Measurements from ENCODE around the gene SCUBE2. TPM values are rescaled to one million over a fixed set of nuclear protein-coding genes. Genes with fewer than 3 reads are reported as not detected.

Gene SCUBE2
- total RNA-seq, 3 donors from 2014 or later (not counting 1 experiment from before 2014, with no cell fraction given) = not detected

- Histone ChIP-seq H3K9me3 (ENCODE audit: control insufficient read depth, insufficient read depth, low read length) (no peaks in the 10 kb centered on the region), H3K27me3 (ENCODE audit: control insufficient read depth, insufficient read depth, low read length) (no peaks in the 10 kb centered on the region), H3K36me3 (ENCODE audit: control insufficient read depth, insufficient read depth, low read length) (no peaks in the 10 kb centered on the region), H3K4me3 (ENCODE audit: low read length) (no peak overlapping the region), H3K27ac (ENCODE audit: low read length) (no peak overlapping the region), H3K4me1 (ENCODE audit: control insufficient read depth, insufficient read depth, low read length) (no peaks in the 10 kb centered on the region)
- no peak for ATAC-seq
- H3K27me3 Mint-ChIP-seq (ENCODE audit: low read depth in 2 of 2) = peaks cover 8 to 25% of the 10 kb centered on the region in 2 donors
- H3K27ac Mint-ChIP-seq = no peak overlapping the region
- intact Hi-C loops (cut with micrococcal nuclease) = no loop called here
- H3K36me3 Mint-ChIP-seq = no peaks in the 10 kb centered on the region
- no peak overlapping the region for H3K4me3 Mint-ChIP-seq
- no peak for DNase-seq
- H3K4me1 Mint-ChIP-seq = no peaks in the 10 kb centered on the region
- H3K9me3 Mint-ChIP-seq = no peaks in the 10 kb centered on the region
- 88% methylated on average over 8 of the region's 8 CpGs for WGBS (ENCODE audit: insufficient coverage)
- no peak for TF ChIP-seq CTCF (IDR thresholded peaks at IDR 0.05)
Observed at GRCh38 chr11:9069256-9069655, 22.1 kb downstream of the SCUBE2 start.

GRCh38 chr11:9066433-9066925 is 24.9 kb downstream of the SCUBE2 start:
- Histone ChIP-seq H3K4me3 (ENCODE audit: low read length) (no peak overlapping the region), H3K36me3 (ENCODE audit: control insufficient read depth, insufficient read depth, low read length) (no peaks in the 10 kb centered on the region), H3K27ac (ENCODE audit: low read length) (no peak overlapping the region), H3K9me3 (ENCODE audit: control insufficient read depth, insufficient read depth, low read length) (no peaks in the 10 kb centered on the region), H3K4me1 (ENCODE audit: control insufficient read depth, insufficient read depth, low read length) (no peaks in the 10 kb centered on the region), H3K27me3 (ENCODE audit: control insufficient read depth, insufficient read depth, low read length) (no peaks in the 10 kb centered on the region)
- intact Hi-C loops (cut with micrococcal nuclease) = no loop called here
- ATAC-seq (no peak), DNase-seq (no peak)
- WGBS (ENCODE audit: insufficient coverage) = 93% methylated on average over 5 of the region's 5 CpGs
- no peak for TF ChIP-seq CTCF (IDR thresholded peaks at IDR 0.05)
- Mint-ChIP-seq H3K27me3 (ENCODE audit: low read depth in 2 of 2) (peaks cover 8 to 13% of the 10 kb centered on the region in 2 donors), H3K4me1 (no peaks in the 10 kb centered on the region), H3K36me3 (no peaks in the 10 kb centered on the region), H3K4me3 (no peak overlapping the region), H3K9me3 (no peaks in the 10 kb centered on the region), H3K27ac (no peak overlapping the region)

GRCh38 chr11:9065607-9066432 is 25.6 kb downstream of the SCUBE2 start:
- WGBS (ENCODE audit: insufficient coverage) = 85% methylated on average over 13 of the region's 15 CpGs
- ATAC-seq = no peak
- no peaks in the 10 kb centered on the region for H3K9me3 Mint-ChIP-seq

More at GRCh38 chr11:9065607-9066432, 25.6 kb downstream of the SCUBE2 start:
- Mint-ChIP-seq H3K4me3 (no peak overlapping the region), H3K27ac (no peak overlapping the region), H3K36me3 (no peaks in the 10 kb centered on the region), H3K27me3 (ENCODE audit: low read depth in 2 of 2) (peaks cover 7 to 8% of the 10 kb centered on the region in 2 donors), H3K4me1 (no peaks in the 10 kb centered on the region)
- TF ChIP-seq CTCF (IDR thresholded peaks at IDR 0.05) = no peak
- no peak overlapping the region for H3K4me3 ChIP-seq (ENCODE audit: low read length)
- H3K27ac ChIP-seq (ENCODE audit: low read length) = no peak overlapping the region
- no peak for DNase-seq
- intact Hi-C loops (cut with micrococcal nuclease) = no loop called here
- no peaks in the 10 kb centered on the region for H3K36me3 ChIP-seq (ENCODE audit: control insufficient read depth, insufficient read depth, low read length)
- H3K27me3 ChIP-seq (ENCODE audit: control insufficient read depth, insufficient read depth, low read length) = no peaks in the 10 kb centered on the region
- H3K9me3 ChIP-seq (ENCODE audit: control insufficient read depth, insufficient read depth, low read length) = no peaks in the 10 kb centered on the region
- H3K4me1 ChIP-seq (ENCODE audit: control insufficient read depth, insufficient read depth, low read length) = no peaks in the 10 kb centered on the region

Measured in natural killer cell (primary cell).